ENCODE data around the gene SFT2D3. TPM values are rescaled to one million over a fixed set of nuclear protein-coding genes. Genes with fewer than 3 reads are reported as not detected.

The SFT2D3 gene
- total RNA-seq, 1 experiment from 2014 or later: 4.7 TPM

DNA sequence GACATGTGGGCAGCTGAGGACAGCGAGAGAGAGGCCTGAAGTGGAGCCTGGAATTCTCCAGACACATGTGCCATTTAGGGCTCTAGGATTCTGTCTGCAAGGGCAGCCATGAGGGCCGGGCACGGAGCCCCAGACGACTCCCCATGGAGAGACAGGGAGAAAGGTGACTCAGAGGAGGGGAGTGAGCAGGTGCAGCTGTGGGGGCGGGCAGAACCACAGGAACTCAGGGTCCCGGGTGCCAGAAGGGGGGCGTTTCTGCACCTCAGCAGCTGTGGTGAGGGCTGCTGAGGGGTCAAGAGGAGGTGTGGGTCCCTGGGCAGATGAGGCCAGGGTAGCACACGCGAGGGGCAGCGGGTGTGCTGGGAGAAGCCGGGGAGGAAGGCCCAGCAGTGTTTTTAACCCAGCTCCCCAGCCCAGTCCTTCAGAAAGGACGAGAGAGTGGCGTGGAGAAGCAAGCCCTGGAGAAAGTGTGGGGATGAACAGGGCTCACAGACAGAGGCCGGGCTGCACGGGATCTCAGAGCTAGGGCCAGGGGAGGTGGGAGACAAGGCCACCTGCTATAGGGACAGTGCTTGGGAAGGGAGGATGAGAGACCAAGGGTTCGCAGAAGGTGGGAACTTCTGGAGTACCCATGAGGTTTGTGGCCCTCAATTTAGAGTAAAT lies 47.7 kb upstream of the SFT2D3 start:
- TF ChIP-seq, protein P1, sequence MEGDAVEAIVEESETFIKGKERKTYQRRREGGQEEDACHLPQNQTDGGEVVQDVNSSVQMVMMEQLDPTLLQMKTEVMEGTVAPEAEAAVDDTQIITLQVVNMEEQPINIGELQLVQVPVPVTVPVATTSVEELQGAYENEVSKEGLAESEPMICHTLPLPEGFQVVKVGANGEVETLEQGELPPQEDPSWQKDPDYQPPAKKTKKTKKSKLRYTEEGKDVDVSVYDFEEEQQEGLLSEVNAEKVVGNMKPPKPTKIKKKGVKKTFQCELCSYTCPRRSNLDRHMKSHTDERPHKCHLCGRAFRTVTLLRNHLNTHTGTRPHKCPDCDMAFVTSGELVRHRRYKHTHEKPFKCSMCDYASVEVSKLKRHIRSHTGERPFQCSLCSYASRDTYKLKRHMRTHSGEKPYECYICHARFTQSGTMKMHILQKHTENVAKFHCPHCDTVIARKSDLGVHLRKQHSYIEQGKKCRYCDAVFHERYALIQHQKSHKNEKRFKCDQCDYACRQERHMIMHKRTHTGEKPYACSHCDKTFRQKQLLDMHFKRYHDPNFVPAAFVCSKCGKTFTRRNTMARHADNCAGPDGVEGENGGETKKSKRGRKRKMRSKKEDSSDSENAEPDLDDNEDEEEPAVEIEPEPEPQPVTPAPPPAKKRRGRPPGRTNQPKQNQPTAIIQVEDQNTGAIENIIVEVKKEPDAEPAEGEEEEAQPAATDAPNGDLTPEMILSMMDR (conservative IDR thresholded peaks at IDR 0.05): no peak
- Mint-ChIP-seq H3K4me1 (peaks cover 11 to 20% of the 10 kb centered on the region in 2 experiments), H3K36me3 (ENCODE audit: insufficient read depth in 1 of 3, low read depth in 3 of 3) (no peaks in the 10 kb centered on the region), H3K27me3 (ENCODE audit: low read depth) (peaks cover 5% of the 10 kb centered on the region), H3K9me3 (no peaks in the 10 kb centered on the region), H3K4me3 (no peak overlapping the region), H3K27ac (peak overlapping the region in 1 of 3 experiments; percentile 57; a peak in 2 of 7 replicates)
- Histone ChIP-seq H3K79me2 (ENCODE audit: insufficient read depth, low read length) (no peaks in the 10 kb centered on the region), H3K9me3 (ENCODE audit: control insufficient read depth, low read depth, low read length) (no peaks in the 10 kb centered on the region), H3K23me2 (ENCODE audit: insufficient read length, low read depth, low read length, poor library complexity, severe bottlenecking) (peaks cover 4% of the 10 kb centered on the region), H3T11ph (ENCODE audit: low read length) (no peak overlapping the region), H3K9ac (ENCODE audit: extremely low read depth, insufficient read length, low read length) (no peak overlapping the region), H3K56ac (ENCODE audit: insufficient read length, low read depth, low read length) (no peak overlapping the region), H3K27me3 (ENCODE audit: insufficient read depth, low read length) (no peaks in the 10 kb centered on the region), H3K23ac (ENCODE audit: insufficient read length, low read depth, low read length) (no peak overlapping the region), H3K4me2 (ENCODE audit: insufficient read depth, insufficient read length, low read length) (no peak overlapping the region), H4K91ac (ENCODE audit: insufficient read length, low read depth, low read length) (no peak overlapping the region), H2AK5ac (ENCODE audit: insufficient read length, low read length) (no peak overlapping the region), H2BK120ac (ENCODE audit: low read depth, low read length, poor library complexity, severe bottlenecking) (no peak overlapping the region), H3K27ac (ENCODE audit: insufficient read length, low read depth, low read length) (no peak overlapping the region), H4K5ac (ENCODE audit: insufficient read length, low read depth, low read length) (no peak overlapping the region), H2BK15ac (ENCODE audit: low read depth, low read length) (no peak overlapping the region), H3K79me1 (ENCODE audit: insufficient read depth, low read depth, low read length, poor library complexity, severe bottlenecking) (no peaks in the 10 kb centered on the region), H4K8ac (replicated peaks; ENCODE audit: insufficient read length, low read depth, low read length) (no peak overlapping the region), H3K18ac (ENCODE audit: insufficient read length, low read depth, low read length) (no peak overlapping the region), H3K4me1 (ENCODE audit: insufficient read depth, low read length) (no peaks in the 10 kb centered on the region), H3K14ac (ENCODE audit: insufficient read depth, low read length) (no peak overlapping the region; the same call in 1 of the 2 replicates), H2BK5ac (ENCODE audit: insufficient read length, low read length) (no peak overlapping the region), H2BK20ac (ENCODE audit: low read depth, low read length, poor library complexity, severe bottlenecking) (no peak overlapping the region), H4K20me1 (ENCODE audit: control insufficient read depth, insufficient read depth, insufficient read length) (no peaks in the 10 kb centered on the region), H2AFZ (ENCODE audit: low read length) (no peak overlapping the region), H2BK12ac (ENCODE audit: insufficient read length, low read depth, low read length) (no peak overlapping the region), H3K4ac (ENCODE audit: low read depth, low read length) (no peak overlapping the region)
- WGBS (ENCODE audit: extremely low coverage, insufficient read length, low lambda C conversion rate): no CpG with 5 or more reads among the region's 16 CpGs
- DNase-seq: no peak

Data from H9 (cell line).